ENCODE measurements around the gene CAMSAP1.
A peak's percentile ranks its signal among the peaks of the same experiment; 100 is the strongest.

Gene CAMSAP1

GRCh38 chr9:135795391-135795790 lies 112.0 kb downstream of the CAMSAP1 start:
- DNase-seq (ENCODE audit: low read depth) = no peak
- TF ChIP-seq, protein P1, sequence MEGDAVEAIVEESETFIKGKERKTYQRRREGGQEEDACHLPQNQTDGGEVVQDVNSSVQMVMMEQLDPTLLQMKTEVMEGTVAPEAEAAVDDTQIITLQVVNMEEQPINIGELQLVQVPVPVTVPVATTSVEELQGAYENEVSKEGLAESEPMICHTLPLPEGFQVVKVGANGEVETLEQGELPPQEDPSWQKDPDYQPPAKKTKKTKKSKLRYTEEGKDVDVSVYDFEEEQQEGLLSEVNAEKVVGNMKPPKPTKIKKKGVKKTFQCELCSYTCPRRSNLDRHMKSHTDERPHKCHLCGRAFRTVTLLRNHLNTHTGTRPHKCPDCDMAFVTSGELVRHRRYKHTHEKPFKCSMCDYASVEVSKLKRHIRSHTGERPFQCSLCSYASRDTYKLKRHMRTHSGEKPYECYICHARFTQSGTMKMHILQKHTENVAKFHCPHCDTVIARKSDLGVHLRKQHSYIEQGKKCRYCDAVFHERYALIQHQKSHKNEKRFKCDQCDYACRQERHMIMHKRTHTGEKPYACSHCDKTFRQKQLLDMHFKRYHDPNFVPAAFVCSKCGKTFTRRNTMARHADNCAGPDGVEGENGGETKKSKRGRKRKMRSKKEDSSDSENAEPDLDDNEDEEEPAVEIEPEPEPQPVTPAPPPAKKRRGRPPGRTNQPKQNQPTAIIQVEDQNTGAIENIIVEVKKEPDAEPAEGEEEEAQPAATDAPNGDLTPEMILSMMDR (IDR thresholded peaks at IDR 0.05; ENCODE audit: control insufficient read depth, extremely low read depth, insufficient read depth) = no peak
- H3K4me3 ChIP-seq (ENCODE audit: low read depth, low read length) = no peak overlapping the region

- H3K4me3 ChIP-seq (ENCODE audit: low read depth, low read length) = no peak overlapping the region
- TF ChIP-seq, protein P1 (IDR thresholded peaks at IDR 0.05; ENCODE audit: control insufficient read depth, extremely low read depth, insufficient read depth) = no peak
- DNase-seq (ENCODE audit: low read depth) = no peak
Observed at GRCh38 chr9:135794361-135794885, 112.9 kb downstream of the CAMSAP1 start.

GRCh38 chr9:135794057-135794335 lies 113.3 kb downstream of the CAMSAP1 start:
- TF ChIP-seq, protein P1 (IDR thresholded peaks at IDR 0.05; ENCODE audit: control insufficient read depth, extremely low read depth, insufficient read depth) = no peak
- no peak overlapping the region for H3K4me3 ChIP-seq (ENCODE audit: low read depth, low read length)
- no peak for DNase-seq (ENCODE audit: low read depth)

DNA sequence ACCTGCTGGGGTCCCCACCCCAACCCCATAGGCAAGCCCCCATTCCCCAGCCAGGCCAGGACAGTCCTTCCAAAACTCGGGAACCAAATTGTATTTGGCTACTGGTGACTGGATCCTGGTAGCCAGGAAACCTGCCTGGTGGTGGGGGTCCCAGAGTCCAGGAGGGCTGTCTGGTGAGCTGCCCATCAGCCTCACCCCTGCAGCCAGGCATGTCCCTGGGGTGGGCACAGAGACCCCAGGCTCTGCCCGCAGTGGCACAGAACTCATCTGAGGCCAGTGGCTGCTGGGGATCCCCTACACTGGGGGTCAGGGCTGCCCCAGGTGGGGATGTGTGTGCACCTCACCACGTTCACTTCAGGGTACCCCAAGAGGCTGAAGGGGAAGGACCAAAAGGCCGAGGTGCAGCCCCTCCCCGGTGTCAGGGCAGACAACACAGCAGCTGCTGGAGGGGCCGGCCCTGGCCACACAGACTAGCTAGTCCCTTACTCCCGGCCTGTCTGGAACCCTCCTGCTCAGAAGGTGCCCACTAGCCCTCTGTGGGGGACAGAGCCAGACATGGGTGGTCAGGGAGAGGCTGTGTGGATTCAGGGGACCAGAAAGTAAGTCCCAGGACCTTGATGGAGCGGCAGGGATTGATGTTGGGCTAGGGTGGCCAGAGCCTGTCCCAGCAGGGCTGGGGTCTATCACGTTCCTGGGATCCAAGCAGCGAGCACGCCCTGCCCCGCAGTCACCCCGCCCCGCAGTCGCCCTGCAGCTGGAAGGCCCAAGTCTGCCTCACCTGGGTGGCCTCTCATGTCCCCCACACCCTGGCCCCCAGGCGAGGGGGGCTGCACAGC lies 113.9 kb downstream of the CAMSAP1 start:
- no peak overlapping the region for H3K4me3 ChIP-seq (ENCODE audit: low read depth, low read length)
- TF ChIP-seq, protein P1 (IDR thresholded peaks at IDR 0.05; ENCODE audit: control insufficient read depth, extremely low read depth, insufficient read depth) = no peak
- no peak for DNase-seq (ENCODE audit: low read depth)

DNA sequence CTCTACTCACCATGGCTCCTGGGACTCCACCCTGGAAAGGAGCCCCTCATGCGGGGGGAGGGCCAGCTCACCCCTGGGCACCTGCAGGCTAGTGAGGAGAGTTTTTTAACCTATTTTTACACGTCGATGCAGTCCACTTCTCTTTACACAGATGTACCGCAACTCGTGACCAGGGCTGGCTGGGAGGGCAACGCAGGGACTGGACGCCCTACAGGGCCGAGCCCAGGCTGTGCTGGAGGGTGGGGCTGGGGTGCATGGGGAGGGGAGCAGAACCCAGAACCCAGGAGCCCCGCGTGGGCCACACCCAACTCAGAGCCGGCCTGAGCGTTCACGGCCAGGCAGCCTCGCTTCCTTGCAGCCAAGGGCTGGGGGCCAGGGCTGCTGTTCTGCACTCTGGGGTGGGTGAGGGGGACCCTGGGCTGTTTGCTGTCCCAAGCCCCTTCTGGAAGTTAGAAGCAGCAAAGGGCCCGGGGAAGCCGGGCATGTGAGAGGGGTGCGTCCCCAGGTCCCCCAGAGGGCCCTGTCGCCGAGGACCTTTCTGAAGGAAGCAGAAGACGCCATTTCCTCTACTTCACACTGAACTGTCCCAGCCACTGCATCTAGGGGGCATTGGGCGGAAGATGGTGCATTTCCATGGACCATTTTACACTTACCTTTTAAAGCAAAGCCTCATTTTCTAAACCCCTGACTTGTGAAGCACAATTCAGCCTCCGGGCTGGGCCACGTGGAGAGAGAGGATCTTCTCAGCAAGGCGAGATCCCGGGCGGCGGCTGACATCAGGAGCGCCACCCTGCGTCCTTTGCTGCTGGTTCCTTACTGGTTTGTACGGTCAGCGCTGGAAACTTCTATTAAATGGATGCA lies 114.8 kb downstream of the CAMSAP1 start:
- H3K4me3 ChIP-seq (ENCODE audit: low read depth, low read length) = no peak overlapping the region
- TF ChIP-seq, protein P1 (IDR thresholded peaks at IDR 0.05; ENCODE audit: control insufficient read depth, extremely low read depth, insufficient read depth) = peak; percentile 61
- DNase-seq (ENCODE audit: low read depth) = no peak

- DNase-seq (ENCODE audit: low read depth) = no peak
- TF ChIP-seq, protein P1 (IDR thresholded peaks at IDR 0.05; ENCODE audit: control insufficient read depth, extremely low read depth, insufficient read depth) = no peak
Observed at GRCh38 chr9:135791431-135792267, 115.7 kb downstream of the CAMSAP1 start.

More at GRCh38 chr9:135791431-135792267, 115.7 kb downstream of the CAMSAP1 start:
- H3K4me3 ChIP-seq (ENCODE audit: low read depth, low read length) = no peak overlapping the region
